K562 (cell line): ENCODE results near the gene SGIP1.

Experiments used
- CEBPB ChIP-seq: fragments of 450-650 bp; IDR thresholded peaks from 2 replicates; pipeline ENCODE4 v1.6.1; 2016; ENCODE audit warnings: missing genetic modification characterization, missing compliant biosample characterization
- CTCF ChIP-seq, 3 experiments: IDR thresholded peaks in 2 of 3; conservative IDR thresholded peaks in 1 of 3; 2 replicates each; pipeline ENCODE4 v1.5.1; 2011 to 2012; ENCODE audit warnings: low read length in 3 of 3, mild to moderate bottlenecking in 3 of 3, control low read depth in 2 of 3, improper control_type of control experiment in 1 of 3, inconsistent platforms in 1 of 3, low read depth in 1 of 3, mixed read lengths in 1 of 3, moderate library complexity in 1 of 3; ENCODE audit not compliant: insufficient read depth in 2 of 3
- IRF1 ChIP-seq: sonication (generic); formaldehyde crosslinking; IDR thresholded peaks from 2 replicates; pipeline ENCODE4 v1.8.0; 2022; ENCODE audit warnings: missing genetic modification reagents, mild to moderate bottlenecking, borderline replicate concordance
- NRF1 ChIP-seq, 2 experiments: fragments of 450-650 bp; IDR thresholded peaks in 1 of 2; conservative IDR thresholded peaks in 1 of 2; 2 replicates each; pipeline ENCODE4 v1.6.1; 2014; ENCODE audit warnings: mild to moderate bottlenecking in 2 of 2
- POLR2A ChIP-seq: fragments of 450-650 bp; conservative IDR thresholded peaks from 2 replicates; pipeline ENCODE4 v1.6.1; 2016
- POLR2AphosphoS5 ChIP-seq: IDR thresholded peaks from 2 replicates; pipeline ENCODE4 v1.6.1; 2011; ENCODE audit warnings: mild to moderate bottlenecking, low read depth, low read length, moderate library complexity; ENCODE audit not compliant: control insufficient read depth, insufficient read depth
- TCF3 ChIP-seq: sonication (generic); formaldehyde crosslinking; IDR thresholded peaks from 2 replicates; pipeline ENCODE4 v1.4.0; 2020; ENCODE audit warnings: mild to moderate bottlenecking, missing genetic modification reagents
- TEAD4 ChIP-seq, 2 experiments: sonication (generic) in 1 of 2; formaldehyde crosslinking in 1 of 2; IDR thresholded peaks; 2 replicates each; pipeline versions ENCODE4 v1.6.1 to v1.8.0; 2012 to 2022; ENCODE audit warnings: borderline replicate concordance in 1 of 2, inconsistent platforms in 1 of 2, low read length in 1 of 2, mild to moderate bottlenecking in 1 of 2, missing genetic modification reagents in 1 of 2
- TF ChIP-seq, protein P1 (sequence below), 2 experiments: fragments of 200-800 bp in 1 of 2; sonication (Bioruptor generic) in 1 of 2; sonication (generic) in 1 of 2; formaldehyde crosslinking in 1 of 2; IDR thresholded peaks in 1 of 2; conservative IDR thresholded peaks in 1 of 2; 2 replicates each; pipeline versions ENCODE4 v1.5.0 to v1.6.1; 2016 to 2020; ENCODE audit warnings: missing compliant biosample characterization in 1 of 2, missing genetic modification characterization in 1 of 2, missing genetic modification reagents in 1 of 2

- TF ChIP-seq CTCF (IDR thresholded peaks at IDR 0.05 in 2 of 3, conservative IDR thresholded peaks at IDR 0.05 in 1 of 3; ENCODE audit: insufficient read depth in 2 of 3, low read depth in 1 of 3, low read length in 3 of 3) (no peak), TCF3 (CRISPR knock-in tag) (no peak), IRF1 (CRISPR knock-in tag) (no peak), NRF1 (conservative IDR thresholded peaks at IDR 0.05 in 1 of 2, IDR thresholded peaks at IDR 0.05 in 1 of 2) (no peak), POLR2AphosphoS5 (no peak), CEBPB (tag) (no peak), TEAD4 (IDR thresholded peaks at IDR 0.05; ENCODE audit: low read length) (no peak), TEAD4 (CRISPR knock-in tag; IDR thresholded peaks at IDR 0.05; ENCODE audit: borderline replicate concordance) (no peak), POLR2A (no peak)
- TF ChIP-seq, protein P1, sequence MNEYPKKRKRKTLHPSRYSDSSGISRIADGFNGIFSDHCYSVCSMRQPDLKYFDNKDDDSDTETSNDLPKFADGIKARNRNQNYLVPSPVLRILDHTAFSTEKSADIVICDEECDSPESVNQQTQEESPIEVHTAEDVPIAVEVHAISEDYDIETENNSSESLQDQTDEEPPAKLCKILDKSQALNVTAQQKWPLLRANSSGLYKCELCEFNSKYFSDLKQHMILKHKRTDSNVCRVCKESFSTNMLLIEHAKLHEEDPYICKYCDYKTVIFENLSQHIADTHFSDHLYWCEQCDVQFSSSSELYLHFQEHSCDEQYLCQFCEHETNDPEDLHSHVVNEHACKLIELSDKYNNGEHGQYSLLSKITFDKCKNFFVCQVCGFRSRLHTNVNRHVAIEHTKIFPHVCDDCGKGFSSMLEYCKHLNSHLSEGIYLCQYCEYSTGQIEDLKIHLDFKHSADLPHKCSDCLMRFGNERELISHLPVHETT (CRISPR knock-in tag; conservative IDR thresholded peaks at IDR 0.05 in 1 of 2, IDR thresholded peaks at IDR 0.05 in 1 of 2), result no peak
Observed at GRCh38 chr1:66637146-66637545, 103.2 kb downstream of the SGIP1 start.
